Measurements from ENCODE around the gene ALCAM.

ALCAM gene

DNA sequence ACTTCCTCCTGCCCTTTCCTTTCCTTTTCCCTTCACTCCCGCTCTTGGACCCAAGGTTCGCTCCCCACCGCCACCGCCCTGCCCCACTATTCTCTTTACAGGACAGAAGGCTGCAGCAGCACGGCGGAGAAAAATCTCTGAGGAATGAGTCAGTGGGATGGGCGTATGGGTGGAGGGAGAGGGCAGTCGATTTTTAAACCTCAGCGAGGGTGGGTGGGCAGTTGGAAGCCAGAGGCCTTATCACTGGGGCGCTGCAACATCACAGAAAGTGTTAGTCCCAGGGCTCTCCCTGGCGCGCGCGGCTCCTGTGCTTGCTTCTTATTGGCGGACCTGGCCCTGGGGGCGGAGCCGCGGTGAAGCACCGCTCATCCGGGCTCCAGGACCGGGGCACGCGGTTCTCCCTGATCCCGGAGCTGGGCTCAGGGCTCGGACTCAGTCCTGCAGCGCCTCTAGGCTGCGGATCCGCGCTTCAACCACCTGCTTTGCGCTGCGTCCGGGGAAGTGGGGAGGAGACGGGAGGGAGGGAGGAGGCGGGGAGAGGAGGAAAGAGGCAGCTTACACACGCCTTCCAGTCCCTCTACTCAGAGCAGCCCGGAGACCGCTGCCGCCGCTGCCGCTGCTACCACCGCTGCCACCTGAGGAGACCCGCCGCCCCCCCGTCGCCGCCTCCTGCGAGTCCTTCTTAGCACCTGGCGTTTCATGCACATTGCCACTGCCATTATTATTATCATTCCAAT, at the start of gene ALCAM:
TSS of gene ALCAM (plus strand) at position 584 of the 737 bp plus-strand sequence.
- no peak for DNase-seq (ENCODE audit: low read depth, low spot score)

DNA sequence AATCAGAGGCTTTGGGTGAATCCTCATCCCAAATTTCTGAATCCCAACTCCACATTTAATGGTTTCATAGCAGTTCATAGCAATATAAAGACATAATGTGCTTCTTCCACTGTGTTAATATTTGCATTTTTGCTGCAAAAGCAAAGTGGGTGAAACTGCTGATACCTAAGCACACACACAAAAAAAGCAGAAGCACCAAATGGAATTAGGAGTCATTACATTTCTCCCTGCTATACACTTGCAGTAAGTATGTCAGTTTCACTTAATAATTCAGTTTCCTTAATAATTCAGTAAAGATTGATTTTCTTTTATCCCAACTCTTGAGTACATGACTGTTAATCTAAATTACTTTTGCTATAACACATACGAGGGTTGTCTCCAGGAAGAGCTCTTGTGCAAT, 48.9 kb upstream of the ALCAM start:
- no peak for TF ChIP-seq FOXP2 (optimal IDR thresholded peaks at IDR 0.05; ENCODE audit: control extremely low read depth, extremely low read length, insufficient read depth)
- no peak for TF ChIP-seq EZH2 (IDR thresholded peaks at IDR 0.05)
- no peak for TF ChIP-seq POLR2AphosphoS5 (IDR thresholded peaks at IDR 0.05; ENCODE audit: borderline replicate concordance, low read depth, low read length)
- no peak overlapping the region for H3K9ac ChIP-seq (ENCODE audit: insufficient read length)
- H3K9me3 ChIP-seq (ENCODE audit: low read depth, low read length) = no peaks in the 10 kb centered on the region
- no peak for DNase-seq (ENCODE audit: low read depth, low spot score)
- H3K4me3 ChIP-seq = no peak overlapping the region
- H3K36me3 ChIP-seq (ENCODE audit: insufficient read depth, low read length) = no peaks in the 10 kb centered on the region
- no peak overlapping the region for H3K27ac ChIP-seq

More for the DNA sequence above, at the start of gene ALCAM:
- Histone ChIP-seq H3K4me3 (peak within 1 kb of the TSS; percentile 95), H3K27ac (no peak within 1 kb of the TSS), H3K9ac (ENCODE audit: insufficient read length) (peak within 1 kb of the TSS; percentile 82), H3K9me3 (ENCODE audit: low read depth, low read length) (no peaks in the 10 kb centered on the region), H3K36me3 (ENCODE audit: insufficient read depth, low read length) (no peaks in the 10 kb centered on the region)
- TF ChIP-seq FOXP2 (optimal IDR thresholded peaks at IDR 0.05; ENCODE audit: control extremely low read depth, extremely low read length, insufficient read depth) (no peak), POLR2AphosphoS5 (IDR thresholded peaks at IDR 0.05; ENCODE audit: borderline replicate concordance, low read depth, low read length) (peak; percentile 31; the same call in 1 of the 2 replicates)

GRCh38 chr3:105322570-105323273, 44.0 kb upstream of the ALCAM start:
- Histone ChIP-seq H3K9me3 (ENCODE audit: low read depth, low read length) (no peaks in the 10 kb centered on the region), H3K36me3 (ENCODE audit: insufficient read depth, low read length) (no peaks in the 10 kb centered on the region), H3K27ac (no peak overlapping the region), H3K9ac (ENCODE audit: insufficient read length) (no peak overlapping the region), H3K4me3 (no peak overlapping the region)
- DNase-seq (ENCODE audit: low read depth, low spot score) = no peak
- no peak for TF ChIP-seq FOXP2 (optimal IDR thresholded peaks at IDR 0.05; ENCODE audit: control extremely low read depth, extremely low read length, insufficient read depth)
- TF ChIP-seq POLR2AphosphoS5 (IDR thresholded peaks at IDR 0.05; ENCODE audit: borderline replicate concordance, low read depth, low read length) = no peak
- no peak for TF ChIP-seq EZH2 (IDR thresholded peaks at IDR 0.05)

- no peak overlapping the region for H3K9ac ChIP-seq (ENCODE audit: insufficient read length)
- no peaks in the 10 kb centered on the region for H3K9me3 ChIP-seq (ENCODE audit: low read depth, low read length)
- no peak for DNase-seq (ENCODE audit: low read depth, low spot score)
- TF ChIP-seq EZH2 (IDR thresholded peaks at IDR 0.05) (no peak), POLR2AphosphoS5 (IDR thresholded peaks at IDR 0.05; ENCODE audit: borderline replicate concordance, low read depth, low read length) (no peak), FOXP2 (optimal IDR thresholded peaks at IDR 0.05; ENCODE audit: control extremely low read depth, extremely low read length, insufficient read depth) (no peak)
- no peaks in the 10 kb centered on the region for H3K36me3 ChIP-seq (ENCODE audit: insufficient read depth, low read length)
- H3K4me3 ChIP-seq = no peak overlapping the region
- H3K27ac ChIP-seq = no peak overlapping the region
These were observed 43.5 kb upstream of the ALCAM start for GRCh38 chr3:105323274-105323599.

GRCh38 chr3:105324951-105325350, 41.8 kb upstream of the ALCAM start:
- TF ChIP-seq FOXP2 (optimal IDR thresholded peaks at IDR 0.05; ENCODE audit: control extremely low read depth, extremely low read length, insufficient read depth) (no peak), EZH2 (IDR thresholded peaks at IDR 0.05) (no peak), POLR2AphosphoS5 (IDR thresholded peaks at IDR 0.05; ENCODE audit: borderline replicate concordance, low read depth, low read length) (no peak)
- no peak overlapping the region for H3K9ac ChIP-seq (ENCODE audit: insufficient read length)
- no peak overlapping the region for H3K27ac ChIP-seq
- no peaks in the 10 kb centered on the region for H3K9me3 ChIP-seq (ENCODE audit: low read depth, low read length)
- no peaks in the 10 kb centered on the region for H3K36me3 ChIP-seq (ENCODE audit: insufficient read depth, low read length)
- DNase-seq (ENCODE audit: low read depth, low spot score) = no peak
- H3K4me3 ChIP-seq = no peak overlapping the region

DNA sequence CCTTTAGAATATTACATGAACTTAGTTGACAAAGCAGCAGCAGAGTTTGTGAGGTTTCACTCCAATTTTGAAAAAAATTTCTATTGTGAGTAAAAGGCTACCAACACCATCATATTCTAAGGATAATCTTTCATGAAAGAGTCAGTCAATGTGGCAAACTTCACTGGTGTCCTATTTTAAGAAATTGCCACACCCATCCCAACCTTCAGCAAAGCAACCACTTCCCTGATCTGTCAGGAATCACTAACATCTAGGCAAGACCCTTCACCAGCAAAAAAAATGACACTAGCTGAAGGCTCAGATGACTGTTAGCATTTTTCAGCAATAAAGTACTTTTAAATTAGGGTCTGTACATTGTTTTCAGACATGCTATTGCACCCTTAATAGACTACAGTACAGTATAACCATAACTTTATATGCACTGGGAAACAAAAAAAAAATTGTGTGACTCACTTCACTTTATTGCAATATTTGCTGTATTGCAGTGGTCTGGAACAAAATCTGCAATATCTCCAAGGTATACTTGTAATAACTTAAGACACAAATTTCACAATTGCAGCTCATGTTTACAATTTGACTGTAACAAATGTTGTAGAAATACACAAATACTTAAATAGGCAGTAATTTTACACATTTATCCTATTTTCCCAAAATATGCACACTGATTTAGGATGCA, 38.9 kb upstream of the ALCAM start:
- no peak overlapping the region for H3K4me3 ChIP-seq
- DNase-seq (ENCODE audit: low read depth, low spot score) = no peak

DNA sequence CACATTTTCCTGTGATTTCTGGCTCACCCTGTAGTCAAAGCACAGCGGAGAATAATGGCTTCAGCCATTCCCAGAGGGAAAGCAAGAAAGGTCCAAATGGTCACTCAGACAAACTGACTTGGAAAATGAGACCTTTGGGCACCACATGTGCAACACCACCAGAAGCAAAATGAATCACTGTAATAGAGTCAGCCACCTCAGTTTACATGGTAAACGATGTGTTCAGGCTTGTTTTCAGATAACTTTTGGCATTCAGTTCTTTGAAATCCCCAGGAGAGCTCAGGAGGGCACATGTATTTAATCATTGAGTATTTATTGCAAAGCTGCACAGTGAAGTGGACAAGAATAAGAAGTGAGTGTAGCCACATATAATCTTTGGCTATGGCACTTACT, 38.4 kb upstream of the ALCAM start:
- H3K27ac ChIP-seq = no peak overlapping the region
- H3K9me3 ChIP-seq (ENCODE audit: low read depth, low read length) = no peaks in the 10 kb centered on the region
- H3K4me3 ChIP-seq = no peak overlapping the region
- no peak for DNase-seq (ENCODE audit: low read depth, low spot score)
- no peak overlapping the region for H3K9ac ChIP-seq (ENCODE audit: insufficient read length)
- H3K36me3 ChIP-seq (ENCODE audit: insufficient read depth, low read length) = no peaks in the 10 kb centered on the region
- TF ChIP-seq FOXP2 (optimal IDR thresholded peaks at IDR 0.05; ENCODE audit: control extremely low read depth, extremely low read length, insufficient read depth) (no peak), POLR2AphosphoS5 (IDR thresholded peaks at IDR 0.05; ENCODE audit: borderline replicate concordance, low read depth, low read length) (no peak), EZH2 (IDR thresholded peaks at IDR 0.05) (no peak)

More for the DNA sequence above, 38.9 kb upstream of the ALCAM start:
- TF ChIP-seq POLR2AphosphoS5 (IDR thresholded peaks at IDR 0.05; ENCODE audit: borderline replicate concordance, low read depth, low read length) = no peak
- no peak for TF ChIP-seq EZH2 (IDR thresholded peaks at IDR 0.05)
- no peak for TF ChIP-seq FOXP2 (optimal IDR thresholded peaks at IDR 0.05; ENCODE audit: control extremely low read depth, extremely low read length, insufficient read depth)
- no peaks in the 10 kb centered on the region for H3K36me3 ChIP-seq (ENCODE audit: insufficient read depth, low read length)
- no peak overlapping the region for H3K9ac ChIP-seq (ENCODE audit: insufficient read length)
- no peaks in the 10 kb centered on the region for H3K9me3 ChIP-seq (ENCODE audit: low read depth, low read length)
- no peak overlapping the region for H3K27ac ChIP-seq

GRCh38 chr3:105332961-105333360, 33.7 kb upstream of the ALCAM start:
- no peak for TF ChIP-seq EZH2 (IDR thresholded peaks at IDR 0.05)
- Histone ChIP-seq H3K4me3 (no peak overlapping the region), H3K36me3 (ENCODE audit: insufficient read depth, low read length) (no peaks in the 10 kb centered on the region), H3K9ac (ENCODE audit: insufficient read length) (no peak overlapping the region), H3K9me3 (ENCODE audit: low read depth, low read length) (no peaks in the 10 kb centered on the region), H3K27ac (no peak overlapping the region)
- no peak for DNase-seq (ENCODE audit: low read depth, low spot score)

All from SK-N-MC (cell line).